Fibroblast of skin of left biceps (primary cell): ENCODE measurements around the gene HSFX1.

Source experiments
- DNase-seq, 2 experiments: peaks; one replicate each; pipeline ENCODE4 v3.0.0-alpha.2; 2013; ENCODE audit warnings: low read depth in 2 of 2

HSFX1 gene

GRCh38 chrX:149804102-149804501 is 30.2 kb downstream of the HSFX1 start:
- no peak for DNase-seq

- DNase-seq: no peak
These were observed 34.0 kb downstream of the HSFX1 start for GRCh38 chrX:149807747-149808458.

GRCh38 chrX:149818652-149819051 is 44.8 kb downstream of the HSFX1 start:
- DNase-seq: no peak

- DNase-seq: no peak
These were observed 45.5 kb downstream of the HSFX1 start for GRCh38 chrX:149819371-149819770.

GRCh38 chrX:149825424-149825823 is 51.6 kb downstream of the HSFX1 start:
- DNase-seq: no peak
